Ecto neural progenitor cell (in vitro differentiated cells): ENCODE data around the gene SMOC2.

ENCODE experiments used
- DNase-seq: peaks from one replicate; pipeline ENCODE4 v3.0.0-alpha.2; 2018; ENCODE audit warnings: low spot score

The SMOC2 gene

DNA sequence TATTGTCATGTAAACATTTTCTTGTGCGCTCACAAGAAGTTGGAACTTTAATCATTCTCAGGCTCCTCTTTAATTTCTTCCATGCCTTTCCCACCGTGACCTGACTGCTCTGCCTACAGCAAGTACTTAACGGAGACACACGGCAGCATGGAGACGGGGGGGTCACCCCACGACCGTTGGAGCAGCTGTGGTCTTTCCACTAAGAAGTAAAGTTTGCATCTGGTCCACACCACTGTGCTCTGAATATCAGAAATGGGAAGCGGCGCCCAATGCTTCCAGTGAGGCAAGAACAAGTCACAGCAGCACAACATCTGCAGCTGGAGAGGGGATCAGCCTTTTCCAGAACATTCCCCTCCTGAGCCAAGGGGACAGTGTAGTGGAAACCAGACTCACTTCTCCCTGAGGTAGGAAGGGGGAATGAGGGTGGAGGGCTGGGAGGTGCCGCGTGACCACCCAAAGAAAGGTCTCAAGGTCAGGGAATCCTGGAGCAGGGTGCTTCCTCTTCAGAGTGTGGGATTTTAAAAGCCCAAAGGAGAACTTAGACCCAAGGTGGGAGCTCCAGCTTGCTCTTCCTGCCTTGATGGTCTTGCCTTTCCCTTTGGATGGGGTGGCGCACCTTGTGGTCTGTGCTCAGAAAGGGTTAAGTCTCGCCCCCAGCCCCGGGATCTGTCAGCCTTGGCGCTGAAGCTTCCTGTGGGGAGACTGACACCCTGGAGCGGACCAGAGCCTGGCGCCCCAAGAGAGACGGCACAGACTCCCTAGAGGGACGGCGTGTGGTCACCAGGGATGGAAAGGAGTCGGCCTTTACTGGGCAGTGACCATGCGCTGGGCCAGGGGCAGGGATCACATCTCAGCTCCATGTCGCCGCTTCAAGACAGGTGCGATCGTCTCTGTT lies 25.6 kb upstream of the SMOC2 start:
- DNase-seq, result peak; percentile 37

DNA sequence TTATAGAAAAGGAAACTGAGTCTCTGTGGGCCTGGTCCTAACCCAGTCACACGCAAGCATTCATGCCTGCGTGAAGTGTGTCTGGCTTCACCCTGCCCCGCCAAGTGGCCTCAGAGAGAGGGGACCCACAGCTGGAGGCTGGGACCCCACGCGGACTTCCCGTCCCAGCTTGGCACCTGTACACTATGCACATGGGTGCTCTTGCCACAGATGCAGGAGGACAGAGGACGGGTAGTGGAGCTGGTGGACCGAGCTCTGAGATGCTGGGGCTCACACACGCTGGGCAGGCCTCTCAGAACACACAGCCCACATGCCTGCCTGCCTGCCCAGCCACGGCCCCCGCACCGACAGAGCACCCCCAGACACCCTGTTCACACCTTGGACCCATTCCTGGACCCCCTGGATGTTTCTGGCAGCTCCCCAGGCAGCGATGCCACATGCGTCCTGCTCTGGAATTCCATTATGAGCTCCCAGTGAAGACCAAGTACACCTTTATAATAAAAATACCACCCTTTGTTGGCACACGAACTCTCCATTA lies 24.9 kb upstream of the SMOC2 start:
- peak; percentile 22 for DNase-seq

DNA sequence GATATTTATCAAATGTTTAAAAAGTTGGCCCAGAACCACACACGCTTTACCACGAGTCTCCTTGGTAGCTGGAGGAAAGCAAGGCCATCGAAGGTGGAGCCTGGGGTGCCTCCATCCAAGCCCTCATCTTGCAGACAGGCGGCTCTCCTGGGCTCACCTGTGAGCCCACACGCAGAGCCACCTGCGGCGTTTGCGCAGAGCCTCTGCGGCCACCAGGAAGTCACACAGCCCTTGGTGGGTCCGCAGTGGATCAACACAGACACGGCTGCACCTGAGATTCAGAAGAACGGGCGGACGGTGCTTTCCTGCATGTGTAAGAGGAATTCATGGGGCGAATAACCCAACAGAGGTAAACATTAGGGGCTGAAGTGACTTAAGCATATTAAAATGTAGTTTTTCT lies 24.5 kb upstream of the SMOC2 start:
- peak; percentile 33 for DNase-seq

DNA sequence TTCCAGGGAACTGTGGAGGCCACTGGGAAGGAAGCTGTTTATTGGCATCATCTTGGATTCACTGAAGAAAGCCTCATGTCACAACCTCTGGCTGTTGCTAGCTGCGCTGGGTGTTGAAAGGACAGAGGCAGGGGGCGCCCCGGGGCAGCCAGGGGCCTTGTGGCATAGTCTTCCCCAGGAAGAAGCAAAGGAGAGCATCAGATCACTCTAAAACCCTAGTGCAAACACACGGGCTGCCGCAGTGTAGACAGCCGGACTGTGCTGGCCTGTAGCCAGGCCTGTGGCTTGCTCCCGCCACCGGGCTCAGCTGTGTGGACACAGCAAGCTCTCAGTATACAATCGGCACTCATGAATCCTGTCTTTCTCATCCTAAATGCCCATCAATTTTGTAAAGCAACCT lies 23.8 kb upstream of the SMOC2 start:
- DNase-seq, result peak; percentile 46

DNA sequence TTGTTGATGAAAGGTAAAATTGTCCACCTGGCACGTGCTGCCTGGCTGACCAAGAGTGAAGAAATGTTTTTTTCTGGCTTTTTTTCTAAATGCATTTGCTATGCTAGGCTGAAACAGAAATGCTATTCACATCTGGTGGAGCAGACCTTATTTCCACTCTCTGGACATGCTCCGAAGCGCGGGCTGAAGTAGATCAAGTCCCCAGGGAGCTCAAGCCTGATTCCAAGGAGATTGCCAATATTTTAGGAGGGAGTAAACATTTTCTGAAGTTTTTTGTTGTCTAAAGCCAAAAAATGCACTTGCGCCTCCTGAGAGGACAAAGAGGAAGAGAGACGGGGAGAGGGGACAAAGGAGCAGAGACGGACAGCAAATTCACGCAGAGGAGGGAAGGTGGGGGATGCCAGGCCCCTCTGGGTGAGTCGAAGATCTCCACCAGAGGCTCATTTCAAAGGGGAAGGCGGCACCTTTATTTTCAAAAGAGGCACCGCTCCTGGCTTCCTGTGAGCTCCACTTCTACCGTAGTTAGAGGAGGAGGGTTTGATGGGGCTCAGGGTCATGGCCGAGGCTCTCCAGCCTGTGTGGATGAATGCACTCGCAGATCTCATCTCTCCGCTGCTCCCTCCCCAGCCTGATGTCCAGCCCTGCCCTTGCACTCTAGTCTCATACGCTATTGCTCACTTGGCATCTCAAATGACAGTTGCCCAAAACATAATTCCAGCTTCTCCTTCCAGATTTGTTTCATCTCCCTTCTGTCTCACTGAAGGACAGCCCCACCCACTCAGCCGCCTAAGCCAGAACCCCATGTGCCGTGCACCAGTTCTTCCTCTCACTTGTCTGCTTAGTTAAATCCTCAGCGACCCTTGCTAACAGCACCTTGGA lies 23.1 kb upstream of the SMOC2 start:
- peak; percentile 31 for DNase-seq

DNA sequence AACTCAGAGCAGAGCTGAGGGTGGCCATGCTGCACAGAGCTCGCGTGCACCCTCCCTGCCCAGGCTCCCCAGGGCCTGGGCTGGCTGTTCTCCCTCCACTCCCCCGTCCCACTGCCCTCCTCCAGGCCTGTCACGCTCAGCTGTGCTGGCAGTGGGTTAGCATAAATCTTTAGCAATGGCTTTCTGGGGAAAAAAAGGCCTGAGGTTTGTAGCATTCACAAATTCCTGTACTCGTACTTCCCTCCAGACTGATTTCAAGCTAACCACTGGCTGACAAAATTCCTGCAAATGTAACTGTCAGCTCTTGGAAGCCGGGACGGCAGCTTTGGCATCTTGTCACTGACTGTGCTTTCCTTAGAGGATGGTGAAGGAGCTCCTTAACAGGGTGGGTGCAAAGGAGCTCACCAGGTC lies 22.3 kb upstream of the SMOC2 start:
- peak; percentile 36 for DNase-seq

DNA sequence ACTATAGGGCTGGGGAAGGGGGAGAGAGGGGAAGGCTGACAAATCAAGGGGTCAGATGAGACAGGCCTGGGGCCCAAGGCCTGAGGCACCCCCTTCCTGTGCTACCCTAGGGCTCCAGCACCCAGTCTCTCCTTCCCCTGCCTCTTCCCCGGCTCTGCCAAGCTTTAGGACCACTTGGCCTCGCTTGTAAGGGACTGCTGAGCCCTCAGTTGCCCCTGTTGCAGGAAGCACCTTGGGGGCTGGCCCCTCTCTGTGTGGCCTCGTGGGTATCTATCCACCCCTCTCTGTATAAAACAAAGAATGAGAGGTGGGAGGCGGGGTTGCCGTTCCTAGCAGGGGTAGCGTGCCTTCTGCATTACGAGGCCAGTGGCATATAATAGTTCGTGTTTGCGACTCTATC lies 21.4 kb upstream of the SMOC2 start:
- peak; percentile 11 for DNase-seq

DNA sequence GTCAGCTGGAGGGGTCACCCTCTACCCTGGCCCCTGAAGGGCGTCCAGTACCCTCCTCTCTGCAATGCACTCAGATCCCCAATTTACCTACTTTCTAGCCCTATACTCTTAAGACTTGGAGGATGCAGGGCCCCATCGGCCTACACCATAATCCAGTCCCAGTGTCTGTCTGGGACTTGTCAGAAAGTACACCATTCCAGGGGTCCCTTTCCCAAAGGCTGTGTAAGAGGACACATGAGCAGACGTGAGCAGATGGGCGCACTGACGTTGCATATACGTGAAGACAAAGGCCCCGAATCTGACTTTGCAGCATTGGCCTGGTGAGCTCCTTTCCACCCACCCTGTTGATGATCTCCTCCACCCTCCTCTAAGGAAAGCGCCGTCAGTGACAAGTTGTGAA lies 20.9 kb upstream of the SMOC2 start:
- peak; percentile 32 for DNase-seq

DNA sequence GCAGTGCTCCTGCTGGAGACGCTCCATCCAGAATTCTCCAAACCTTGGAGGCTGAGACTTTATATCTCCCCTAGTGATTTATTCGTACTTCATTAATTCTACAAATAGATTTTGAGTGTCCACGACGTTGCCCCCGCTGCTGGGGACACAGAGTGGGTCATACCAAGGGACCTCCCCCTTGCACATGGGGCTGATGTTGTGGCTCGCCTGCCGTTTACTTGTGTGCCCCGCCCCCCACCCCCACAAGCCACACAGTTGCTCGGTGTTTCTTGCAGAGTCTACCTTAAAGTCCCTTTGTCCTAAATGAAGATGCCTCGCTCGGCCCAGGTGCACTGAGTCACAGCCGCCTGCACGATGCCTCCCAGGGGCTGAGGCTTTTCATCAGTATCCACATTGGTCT lies 20.3 kb upstream of the SMOC2 start:
- peak; percentile 15 for DNase-seq

DNA sequence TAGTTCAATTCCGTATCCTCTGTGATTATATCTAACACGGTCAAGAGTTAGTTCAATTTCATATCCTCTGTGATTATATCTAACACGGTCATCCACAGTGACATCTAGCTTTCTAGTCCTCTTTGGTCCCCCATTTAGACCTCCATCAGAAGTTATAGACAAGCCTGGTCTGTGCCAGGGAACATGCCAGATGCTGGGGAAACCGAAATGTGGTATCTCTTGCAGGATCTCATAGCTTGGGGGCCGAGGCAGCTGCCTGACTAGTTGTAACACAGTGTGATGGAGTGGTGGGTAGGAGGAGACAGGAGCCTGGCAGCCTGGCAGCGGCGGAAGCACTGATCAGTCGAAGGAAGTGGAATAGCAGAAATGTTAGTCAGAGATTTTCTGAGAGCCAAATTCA lies 13.8 kb upstream of the SMOC2 start:
- no peak for DNase-seq

DNA sequence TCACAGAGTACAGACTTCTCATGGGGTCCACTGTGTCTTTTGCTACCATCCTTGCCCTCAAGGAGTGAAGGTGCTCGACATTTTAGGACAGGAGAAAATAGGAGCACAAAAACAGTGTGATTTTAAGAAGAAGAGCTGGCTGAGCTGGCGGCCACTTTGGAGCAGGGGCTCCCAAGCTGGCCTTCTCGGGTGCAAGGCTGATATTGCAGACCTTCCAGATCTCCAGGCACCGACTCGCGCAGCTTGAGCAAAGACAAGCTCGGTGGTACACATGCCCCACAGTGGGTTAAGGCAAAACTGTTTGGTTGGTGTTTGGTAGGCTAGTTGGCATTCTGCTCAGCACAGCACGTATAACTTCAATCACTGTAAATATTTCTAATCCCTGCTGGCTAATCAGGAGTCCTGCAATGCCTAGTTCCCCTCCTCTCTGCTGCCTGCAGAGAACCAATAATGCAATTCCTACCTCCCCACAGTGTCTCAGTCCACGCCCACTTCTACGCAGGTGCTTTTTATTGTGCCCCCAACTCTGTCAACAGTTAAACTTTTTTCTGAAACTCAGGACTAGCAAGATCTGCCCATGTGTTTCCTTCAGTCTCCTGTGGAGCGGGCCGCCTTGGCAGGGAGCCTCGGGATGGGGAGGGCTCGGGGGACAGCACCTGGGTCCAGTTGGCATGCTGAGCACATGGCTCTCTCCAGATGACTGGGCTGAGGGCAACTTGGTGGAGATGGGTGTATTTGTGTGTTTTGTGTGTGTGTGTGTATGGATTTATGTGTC lies 12.7 kb upstream of the SMOC2 start:
- no peak for DNase-seq

DNA sequence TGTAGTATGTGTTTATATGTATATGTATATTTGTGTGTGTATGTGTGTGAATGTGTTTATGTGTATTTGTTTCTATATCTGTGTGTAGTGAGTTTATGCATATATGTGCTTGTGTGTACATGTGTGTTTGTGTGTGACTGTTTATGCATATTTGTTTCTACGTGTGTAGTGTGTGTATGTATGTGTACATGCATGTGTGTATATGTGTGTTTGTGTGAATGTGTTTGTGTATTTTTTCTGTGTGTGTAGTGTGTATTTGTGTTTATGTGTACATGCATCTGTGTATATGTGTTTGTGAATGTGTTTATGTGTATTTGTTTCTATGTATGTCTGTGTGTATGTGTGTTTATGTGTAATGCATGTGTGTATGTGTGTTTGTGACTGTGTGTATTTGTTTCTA lies 12.1 kb upstream of the SMOC2 start:
- no peak for DNase-seq

DNA sequence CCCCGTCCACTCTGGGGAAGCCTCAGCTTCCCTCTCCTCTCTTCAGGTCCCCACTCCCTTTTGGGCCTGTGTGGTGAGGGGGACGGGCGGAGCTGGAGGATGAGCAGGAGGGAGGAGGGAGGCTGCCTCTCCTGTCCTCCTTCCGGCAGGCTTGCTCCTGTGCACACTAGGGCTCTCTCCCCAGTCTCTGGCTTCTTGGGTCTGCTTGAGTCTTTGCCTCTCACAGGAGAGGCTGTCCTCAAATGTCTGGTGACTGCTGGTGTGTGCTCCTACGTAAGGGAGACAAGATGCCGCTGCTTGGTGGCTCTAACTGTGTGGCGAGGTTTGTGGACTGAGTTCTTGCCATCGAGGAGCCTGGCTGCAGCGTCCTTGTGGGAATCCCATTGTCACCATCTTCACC lies 8.8 kb upstream of the SMOC2 start:
- DNase-seq, result peak; percentile 27

DNA sequence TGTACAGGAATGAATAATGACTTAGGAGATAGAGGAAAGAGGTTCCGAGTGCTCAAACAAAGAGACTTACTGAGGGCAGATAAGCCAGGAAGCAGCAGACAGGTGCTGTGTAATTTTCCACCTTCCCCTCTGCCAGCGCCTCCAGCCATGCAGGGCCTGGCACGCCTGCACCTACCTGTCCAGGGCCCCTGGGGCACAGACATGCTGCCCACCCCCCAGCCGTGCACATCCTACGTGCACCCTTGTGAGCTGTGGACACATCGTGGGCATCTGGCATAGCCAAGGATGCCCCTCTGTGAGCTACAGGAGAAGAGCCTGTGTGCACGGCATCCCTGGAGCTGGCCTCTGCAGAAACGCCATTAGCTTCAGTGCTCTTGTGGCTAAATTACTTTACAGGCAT lies 7.1 kb upstream of the SMOC2 start:
- peak; percentile 24 for DNase-seq

DNA sequence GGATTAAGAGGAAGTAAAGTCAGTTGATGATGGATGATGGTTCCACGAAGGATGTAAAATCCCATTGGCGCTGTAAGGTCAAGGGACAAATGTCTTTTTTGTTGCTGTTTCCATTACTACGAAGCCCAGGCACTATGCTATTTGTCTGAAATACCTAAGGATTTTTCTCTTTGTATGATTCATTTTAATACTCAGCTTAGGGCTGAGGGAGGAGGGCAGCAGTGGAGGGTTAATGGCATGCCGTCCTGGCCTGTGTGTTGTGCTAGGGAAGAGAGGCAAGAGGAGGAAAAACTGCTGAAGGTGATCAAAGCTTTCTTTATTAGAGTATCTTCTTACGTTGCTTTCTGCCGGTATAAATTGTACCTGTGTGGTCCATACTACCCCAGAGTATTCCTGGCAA lies 6.5 kb upstream of the SMOC2 start:
- DNase-seq, result no peak

DNA sequence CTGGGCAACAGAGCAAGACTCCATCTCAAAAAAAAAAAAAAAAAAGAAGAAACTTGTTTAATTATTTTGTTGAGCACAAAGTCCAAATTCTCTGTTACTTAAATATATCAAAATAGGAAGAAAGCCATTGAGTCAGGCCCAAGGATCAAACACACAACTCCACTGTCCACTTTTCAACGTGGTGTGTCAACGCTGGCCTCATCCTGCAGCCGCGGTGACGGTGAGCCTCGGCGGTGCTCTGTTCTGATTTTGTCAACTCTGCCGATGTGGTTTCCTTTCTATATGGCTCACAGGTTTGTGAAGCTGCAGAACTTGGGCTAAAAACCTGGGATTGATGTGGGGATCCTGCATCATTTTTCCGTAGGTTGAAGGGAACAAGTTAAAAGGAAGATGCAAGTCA lies 3.2 kb upstream of the SMOC2 start:
- DNase-seq, result no peak

DNA sequence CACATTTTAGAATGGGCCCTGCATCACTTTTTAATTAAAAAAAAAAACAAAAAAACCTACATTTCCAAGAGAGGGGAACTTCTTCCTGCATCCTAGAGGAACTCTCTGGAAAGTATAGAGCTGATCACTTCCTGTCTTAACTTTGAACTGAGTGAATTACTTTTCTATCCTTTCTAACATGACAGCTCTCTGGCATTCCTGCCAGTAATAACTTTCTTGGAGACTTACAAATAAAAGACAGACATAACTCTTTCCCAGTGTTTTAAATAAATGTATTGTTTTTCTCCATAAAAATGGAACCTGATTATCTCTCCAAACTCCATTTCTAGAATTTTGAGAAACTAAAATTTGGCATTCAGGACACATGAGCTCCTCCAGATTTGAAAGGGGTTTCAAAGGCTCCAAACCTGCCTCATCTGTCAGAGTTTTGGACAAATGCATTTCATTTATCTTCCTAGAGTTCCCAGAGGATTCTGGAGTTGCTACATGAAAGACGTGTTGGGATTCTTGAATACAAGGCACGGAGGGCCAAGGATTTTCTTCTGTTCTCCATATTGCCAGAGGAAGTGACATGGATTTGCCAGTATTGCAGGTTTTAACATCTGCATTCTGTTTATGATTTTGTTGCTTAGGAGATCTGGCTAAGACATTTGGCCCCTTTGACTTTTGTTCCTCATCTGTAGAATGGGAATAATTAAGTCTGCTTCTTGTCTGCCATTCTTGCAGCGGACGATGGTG lies 2.0 kb upstream of the SMOC2 start:
- no peak for DNase-seq

DNA sequence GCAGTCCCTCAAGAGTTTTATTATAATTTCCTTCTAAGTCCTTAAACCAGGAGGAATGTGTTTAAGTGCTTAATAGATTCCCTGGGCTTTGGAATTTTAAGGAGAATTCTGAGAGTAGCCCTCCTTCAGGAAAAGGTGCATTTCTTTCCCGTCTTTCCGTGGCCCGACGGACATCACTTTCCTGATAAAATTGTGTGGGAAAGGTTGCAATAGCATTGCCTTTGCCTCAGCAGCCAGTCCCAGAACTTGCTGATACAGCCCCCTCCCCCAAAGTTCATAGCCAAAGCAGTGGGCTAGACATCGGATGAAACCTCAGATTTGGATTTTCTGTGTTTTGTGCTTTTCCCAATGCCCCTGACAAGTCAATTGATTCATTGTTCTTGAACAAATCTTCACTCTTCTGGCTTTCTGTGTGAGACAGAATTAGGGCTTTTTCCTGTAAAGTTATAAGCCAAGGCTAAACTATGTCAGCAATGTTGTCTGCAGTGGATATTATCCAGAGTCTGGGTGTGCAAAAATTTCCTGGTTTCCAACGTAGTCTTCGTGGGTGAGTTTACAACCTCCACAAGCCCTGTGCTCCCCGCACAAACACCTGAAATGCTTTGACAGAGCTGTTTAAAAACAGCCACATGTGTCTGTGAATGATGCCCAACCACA lies 1.1 kb upstream of the SMOC2 start:
- no peak for DNase-seq

DNA sequence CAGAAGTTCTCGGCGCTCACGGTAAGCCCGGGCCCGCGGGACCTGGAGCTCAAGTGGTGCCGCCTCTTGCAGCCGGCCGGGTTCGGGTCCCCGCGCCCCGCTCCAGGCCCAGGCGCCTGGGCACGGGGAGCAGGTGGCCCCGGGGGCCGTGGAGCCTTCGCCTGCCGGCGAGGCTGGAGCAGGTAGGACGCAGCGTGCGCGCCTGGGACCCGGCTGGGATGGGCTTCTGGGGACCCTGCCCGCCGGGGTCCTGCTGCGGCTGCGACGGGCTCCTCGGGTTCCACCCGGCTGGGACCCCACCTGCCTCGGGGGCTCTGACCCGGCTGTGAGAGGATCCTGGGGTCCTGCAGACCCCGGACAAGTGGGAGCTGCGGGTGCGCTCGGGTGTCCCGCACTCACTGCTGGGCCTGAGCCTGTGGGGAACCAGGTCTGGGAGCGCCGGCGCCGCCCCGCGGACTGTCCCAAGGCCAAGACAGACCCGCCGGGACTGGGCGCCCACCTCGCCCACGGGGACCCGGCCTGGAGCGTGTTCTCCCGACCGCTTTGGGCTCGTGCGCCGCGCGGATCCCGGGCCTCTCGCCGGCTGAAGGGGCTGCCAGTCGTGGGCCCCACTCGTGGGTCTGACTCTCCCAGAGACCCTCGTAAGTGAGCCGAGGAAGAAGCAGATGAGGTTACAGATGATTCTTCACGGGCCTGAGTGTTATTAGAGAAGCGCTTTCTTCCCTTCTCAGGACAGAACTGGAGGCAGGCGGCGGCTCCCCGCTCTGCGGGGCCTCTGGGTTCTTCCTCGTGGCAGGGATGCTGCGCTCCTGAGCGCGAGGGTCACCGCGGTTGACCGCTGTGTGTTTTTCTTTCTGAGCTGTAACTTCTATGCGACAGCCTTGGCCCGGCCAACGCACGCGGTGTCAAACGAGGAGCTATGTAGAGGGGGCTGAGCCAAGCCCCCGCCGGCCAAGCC lies 729 bp downstream of the SMOC2 start:
- DNase-seq, result peak; percentile 62

DNA sequence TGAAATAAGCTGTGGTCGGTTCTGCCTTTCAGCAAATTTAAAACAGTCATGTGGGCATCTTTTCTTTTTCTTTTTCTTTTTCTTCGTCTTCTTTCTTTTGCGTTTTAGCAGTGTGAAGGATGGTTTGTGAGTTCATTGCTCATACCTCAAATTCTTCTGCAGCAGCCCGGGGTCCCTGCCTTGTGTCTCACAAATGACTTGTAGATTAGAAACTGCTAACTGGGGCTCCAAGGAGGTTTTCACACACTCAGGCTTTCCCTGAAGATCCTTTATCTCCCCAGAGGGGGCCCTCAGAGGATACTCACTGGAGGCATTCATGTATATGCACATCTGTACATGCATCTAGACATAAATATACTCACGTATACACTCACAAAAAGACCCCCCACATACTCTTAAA lies 1.7 kb downstream of the SMOC2 start:
- no peak for DNase-seq
